K562 (cell line): ENCODE results near the gene UVRAG.

ENCODE experiments used
- SMARCC2 ChIP-seq: fragments of 450-650 bp; IDR thresholded peaks from 2 replicates; pipeline ENCODE4 v1.6.1; 2017; ENCODE audit warnings: antibody characterized with exemption, moderate library complexity, mild to moderate bottlenecking, low read depth
- ZBTB7A ChIP-seq: IDR thresholded peaks from 2 replicates; pipeline ENCODE4 v1.6.1; 2011; ENCODE audit warnings: low read depth, mild to moderate bottlenecking, low read length, moderate library complexity, borderline replicate concordance; ENCODE audit not compliant: control insufficient read depth

DNA sequence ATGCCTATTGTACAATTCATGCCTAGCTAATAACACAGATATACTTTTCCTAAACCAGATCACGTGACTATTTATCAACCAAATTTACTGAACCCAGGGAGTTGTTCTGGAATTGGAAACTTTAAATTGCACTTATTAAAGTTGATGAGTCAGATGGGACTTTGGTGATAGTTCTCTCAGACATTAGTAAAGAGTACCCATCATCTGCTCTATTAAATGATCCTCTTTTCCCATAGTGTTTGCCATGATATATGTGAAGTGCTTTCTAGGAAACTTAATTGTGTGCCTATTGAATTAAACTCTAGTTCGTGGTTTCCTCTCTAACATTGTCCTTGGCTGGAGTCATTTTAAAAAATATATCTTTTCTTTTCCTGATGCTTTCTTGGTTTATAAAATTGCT, 99.0 kb downstream of the UVRAG start:
- TF ChIP-seq ZBTB7A (no peak), SMARCC2 (no peak)
